Nephron (organoid): ENCODE data around the gene KSR2.
A peak's percentile ranks its signal among the peaks of the same experiment; 100 is the strongest.

Experiments used
- H3K27ac Mint-ChIP-seq, 3 experiments: 2 replicates each; pipeline ENCODE4 v1.8.0; 2020; ENCODE audit warnings: mixed read lengths in 3 of 3, mild to moderate bottlenecking in 2 of 3, moderate library complexity in 1 of 3
- H3K27me3 Mint-ChIP-seq: 2 replicates; pipeline ENCODE4 v1.8.0; 2021; ENCODE audit warnings: low read depth, mild to moderate bottlenecking, moderate library complexity, mixed read lengths
- H3K36me3 Mint-ChIP-seq: 2 replicates; pipeline ENCODE4 v1.8.0; 2020; ENCODE audit warnings: low read depth, mixed read lengths
- H3K4me1 Mint-ChIP-seq: 2 replicates; pipeline ENCODE4 v1.8.0; 2020; ENCODE audit warnings: mixed read lengths
- H3K4me3 Mint-ChIP-seq, 3 experiments: 2 replicates each; pipeline ENCODE4 v1.8.0; 2020; ENCODE audit warnings: mild to moderate bottlenecking in 3 of 3, mixed read lengths in 3 of 3, moderate library complexity in 2 of 3
- H3K9me3 Mint-ChIP-seq: 2 replicates; pipeline ENCODE4 v1.8.0; 2020; ENCODE audit warnings: mixed read lengths
- CTCF ChIP-seq, 3 experiments: fragments of 200-600 bp; sonication (generic); IDR thresholded peaks; one replicate each; pipeline ENCODE4 v1.5.0; 2021; ENCODE audit warnings: antibody characterized with exemption in 3 of 3; ENCODE audit not compliant: unreplicated experiment in 3 of 3

The KSR2 gene

GRCh38 chr12:117587631-117588287 lies 381.0 kb downstream of the KSR2 start:
- H3K27me3 Mint-ChIP-seq, result peaks cover 84% of the 10 kb centered on the region
- peaks cover 7% of the 10 kb centered on the region for H3K4me1 Mint-ChIP-seq
- H3K36me3 Mint-ChIP-seq, result no peaks in the 10 kb centered on the region
- TF ChIP-seq CTCF (IDR thresholded peaks at IDR 0.05; ENCODE audit: unreplicated experiment in 3 of 3), result peak; percentile 69 to 80 (median 76)
- H3K4me3 Mint-ChIP-seq, result no peak overlapping the region
- peaks cover 19% of the 10 kb centered on the region for H3K9me3 Mint-ChIP-seq
- H3K27ac Mint-ChIP-seq, result no peak overlapping the region

- Mint-ChIP-seq H3K4me1 (peaks cover 11% of the 10 kb centered on the region), H3K27ac (no peak overlapping the region), H3K9me3 (peaks cover 2% of the 10 kb centered on the region), H3K27me3 (peaks cover 74% of the 10 kb centered on the region), H3K4me3 (no peak overlapping the region), H3K36me3 (no peaks in the 10 kb centered on the region)
- TF ChIP-seq CTCF (IDR thresholded peaks at IDR 0.05; ENCODE audit: unreplicated experiment in 3 of 3), result no peak
These were observed 385.0 kb downstream of the KSR2 start for GRCh38 chr12:117583677-117584225.

DNA sequence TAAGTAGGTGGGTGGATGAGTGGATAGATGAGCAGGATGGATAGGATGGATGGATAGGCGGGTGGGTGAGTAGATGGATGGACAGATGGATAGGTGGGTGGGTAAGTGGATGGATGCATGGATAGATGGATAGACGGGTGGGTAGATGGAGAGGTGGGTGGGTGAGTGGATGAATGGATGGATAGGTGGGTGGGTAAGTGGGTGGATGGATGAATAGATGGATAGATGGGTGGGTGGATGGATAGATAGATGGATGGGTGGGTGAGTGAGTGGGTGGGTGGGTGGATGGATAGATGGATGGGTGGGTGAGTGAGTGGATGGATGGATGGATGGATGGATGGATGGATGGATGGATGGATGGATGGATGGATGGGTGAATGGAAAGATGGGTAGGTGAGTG lies 385.7 kb downstream of the KSR2 start:
- peaks cover 11% of the 10 kb centered on the region for H3K4me1 Mint-ChIP-seq
- no peak overlapping the region for H3K4me3 Mint-ChIP-seq
- H3K27ac Mint-ChIP-seq, result no peak overlapping the region
- peaks cover 3% of the 10 kb centered on the region for H3K9me3 Mint-ChIP-seq
- H3K36me3 Mint-ChIP-seq, result no peaks in the 10 kb centered on the region
- H3K27me3 Mint-ChIP-seq, result peaks cover 67% of the 10 kb centered on the region
- TF ChIP-seq CTCF (IDR thresholded peaks at IDR 0.05; ENCODE audit: unreplicated experiment in 3 of 3), result no peak

DNA sequence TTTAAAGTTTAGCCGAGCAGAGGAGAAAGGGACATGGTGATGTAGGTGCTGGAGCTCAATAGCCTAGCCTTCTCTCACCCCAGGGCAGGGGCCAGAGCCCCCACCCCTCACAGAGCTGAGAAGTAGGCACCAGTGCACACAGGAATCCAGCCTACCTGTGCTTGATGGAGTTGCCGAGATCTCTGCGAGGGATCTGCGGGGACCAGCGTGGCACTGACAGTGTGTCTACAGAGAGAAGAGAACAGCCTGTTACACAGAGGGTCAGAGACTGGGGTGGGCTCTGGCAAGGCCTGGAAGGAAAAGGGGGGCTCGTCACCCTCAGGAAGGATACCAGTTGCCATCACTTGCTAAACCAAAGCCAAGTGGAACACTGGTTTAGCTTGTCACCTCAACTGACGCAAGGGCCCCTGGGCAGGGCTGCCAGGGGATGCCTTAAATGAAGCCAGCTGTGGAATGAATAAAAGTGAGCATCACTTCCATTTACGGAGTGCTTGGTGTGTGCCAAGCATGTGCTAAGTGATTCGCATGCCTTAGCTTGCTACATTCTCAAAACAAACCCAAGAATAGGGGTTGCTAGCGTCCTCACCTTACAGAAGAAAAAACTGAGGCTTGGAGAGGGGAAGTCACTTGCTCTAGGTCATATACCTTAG lies 386.5 kb downstream of the KSR2 start:
- Mint-ChIP-seq H3K9me3 (peaks cover 3% of the 10 kb centered on the region), H3K36me3 (no peaks in the 10 kb centered on the region), H3K4me3 (no peak overlapping the region), H3K27ac (no peak overlapping the region), H3K27me3 (peaks cover 67% of the 10 kb centered on the region), H3K4me1 (peaks cover 11% of the 10 kb centered on the region)
- no peak for TF ChIP-seq CTCF (IDR thresholded peaks at IDR 0.05; ENCODE audit: unreplicated experiment in 3 of 3)

GRCh38 chr12:117580718-117581062 lies 388.1 kb downstream of the KSR2 start:
- peaks cover 3% of the 10 kb centered on the region for H3K9me3 Mint-ChIP-seq
- H3K4me3 Mint-ChIP-seq, result no peak overlapping the region
- H3K27me3 Mint-ChIP-seq, result peaks cover 58% of the 10 kb centered on the region
- no peaks in the 10 kb centered on the region for H3K36me3 Mint-ChIP-seq
- H3K4me1 Mint-ChIP-seq, result peaks cover 11% of the 10 kb centered on the region
- no peak overlapping the region for H3K27ac Mint-ChIP-seq
- no peak for TF ChIP-seq CTCF (IDR thresholded peaks at IDR 0.05; ENCODE audit: unreplicated experiment in 3 of 3)
